ENCODE results near the gene GABRR1. TPM values are rescaled to one million over a fixed set of nuclear protein-coding genes. Genes with fewer than 3 reads are reported as not detected.

The GABRR1 gene
- total and polyA plus RNA-seq, 2 of the 13 experiments (the other 11 are each of a cell fraction or from before 2014, with no cell fraction given), result not detected

- TF ChIP-seq, protein P1, sequence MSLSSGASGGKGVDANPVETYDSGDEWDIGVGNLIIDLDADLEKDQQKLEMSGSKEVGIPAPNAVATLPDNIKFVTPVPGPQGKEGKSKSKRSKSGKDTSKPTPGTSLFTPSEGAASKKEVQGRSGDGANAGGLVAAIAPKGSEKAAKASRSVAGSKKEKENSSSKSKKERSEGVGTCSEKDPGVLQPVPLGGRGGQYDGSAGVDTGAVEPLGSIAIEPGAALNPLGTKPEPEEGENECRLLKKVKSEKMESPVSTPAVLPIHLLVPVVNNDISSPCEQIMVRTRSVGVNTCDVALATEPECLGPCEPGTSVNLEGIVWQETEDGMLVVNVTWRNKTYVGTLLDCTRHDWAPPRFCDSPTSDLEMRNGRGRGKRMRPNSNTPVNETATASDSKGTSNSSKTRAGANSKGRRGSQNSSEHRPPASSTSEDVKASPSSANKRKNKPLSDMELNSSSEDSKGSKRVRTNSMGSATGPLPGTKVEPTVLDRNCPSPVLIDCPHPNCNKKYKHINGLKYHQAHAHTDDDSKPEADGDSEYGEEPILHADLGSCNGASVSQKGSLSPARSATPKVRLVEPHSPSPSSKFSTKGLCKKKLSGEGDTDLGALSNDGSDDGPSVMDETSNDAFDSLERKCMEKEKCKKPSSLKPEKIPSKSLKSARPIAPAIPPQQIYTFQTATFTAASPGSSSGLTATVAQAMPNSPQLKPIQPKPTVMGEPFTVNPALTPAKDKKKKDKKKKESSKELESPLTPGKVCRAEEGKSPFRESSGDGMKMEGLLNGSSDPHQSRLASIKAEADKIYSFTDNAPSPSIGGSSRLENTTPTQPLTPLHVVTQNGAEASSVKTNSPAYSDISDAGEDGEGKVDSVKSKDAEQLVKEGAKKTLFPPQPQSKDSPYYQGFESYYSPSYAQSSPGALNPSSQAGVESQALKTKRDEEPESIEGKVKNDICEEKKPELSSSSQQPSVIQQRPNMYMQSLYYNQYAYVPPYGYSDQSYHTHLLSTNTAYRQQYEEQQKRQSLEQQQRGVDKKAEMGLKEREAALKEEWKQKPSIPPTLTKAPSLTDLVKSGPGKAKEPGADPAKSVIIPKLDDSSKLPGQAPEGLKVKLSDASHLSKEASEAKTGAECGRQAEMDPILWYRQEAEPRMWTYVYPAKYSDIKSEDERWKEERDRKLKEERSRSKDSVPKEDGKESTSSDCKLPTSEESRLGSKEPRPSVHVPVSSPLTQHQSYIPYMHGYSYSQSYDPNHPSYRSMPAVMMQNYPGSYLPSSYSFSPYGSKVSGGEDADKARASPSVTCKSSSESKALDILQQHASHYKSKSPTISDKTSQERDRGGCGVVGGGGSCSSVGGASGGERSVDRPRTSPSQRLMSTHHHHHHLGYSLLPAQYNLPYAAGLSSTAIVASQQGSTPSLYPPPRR (CRISPR knock-in tag; IDR thresholded peaks at IDR 0.05; ENCODE audit: borderline replicate concordance), result no peak
- TF ChIP-seq ZNF20 (CRISPR knock-in tag; IDR thresholded peaks at IDR 0.05) (no peak), HMGXB4 (CRISPR knock-in tag; IDR thresholded peaks at IDR 0.05; ENCODE audit: borderline replicate concordance in 1 of 2, low read depth in 1 of 2) (peak; percentile 16 to 82; a peak in 3 of 4 replicates), SETDB1 (CRISPR knock-in tag; IDR thresholded peaks at IDR 0.05; ENCODE audit: borderline replicate concordance) (no peak), ZNF530 (CRISPR knock-in tag; IDR thresholded peaks at IDR 0.05; ENCODE audit: low read depth) (peak; percentile 68; the same call in 1 of the 2 replicates), ETV6 (CRISPR knock-in tag; conservative IDR thresholded peaks at IDR 0.05) (peak; percentile 79; the same call in 1 of the 2 replicates), ZNF768 (CRISPR knock-in tag; IDR thresholded peaks at IDR 0.05) (peak; percentile 78; the same call in 1 of the 2 replicates), CCDC6 (CRISPR knock-in tag; IDR thresholded peaks at IDR 0.05) (peak; percentile 97)
- TF ChIP-seq, protein P2, sequence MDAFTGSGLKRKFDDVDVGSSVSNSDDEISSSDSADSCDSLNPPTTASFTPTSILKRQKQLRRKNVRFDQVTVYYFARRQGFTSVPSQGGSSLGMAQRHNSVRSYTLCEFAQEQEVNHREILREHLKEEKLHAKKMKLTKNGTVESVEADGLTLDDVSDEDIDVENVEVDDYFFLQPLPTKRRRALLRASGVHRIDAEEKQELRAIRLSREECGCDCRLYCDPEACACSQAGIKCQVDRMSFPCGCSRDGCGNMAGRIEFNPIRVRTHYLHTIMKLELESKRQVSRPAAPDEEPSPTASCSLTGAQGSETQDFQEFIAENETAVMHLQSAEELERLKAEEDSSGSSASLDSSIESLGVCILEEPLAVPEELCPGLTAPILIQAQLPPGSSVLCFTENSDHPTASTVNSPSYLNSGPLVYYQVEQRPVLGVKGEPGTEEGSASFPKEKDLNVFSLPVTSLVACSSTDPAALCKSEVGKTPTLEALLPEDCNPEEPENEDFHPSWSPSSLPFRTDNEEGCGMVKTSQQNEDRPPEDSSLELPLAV (CRISPR knock-in tag; conservative IDR thresholded peaks at IDR 0.05; ENCODE audit: low read depth), result no peak
- TF ChIP-seq, protein P3, sequence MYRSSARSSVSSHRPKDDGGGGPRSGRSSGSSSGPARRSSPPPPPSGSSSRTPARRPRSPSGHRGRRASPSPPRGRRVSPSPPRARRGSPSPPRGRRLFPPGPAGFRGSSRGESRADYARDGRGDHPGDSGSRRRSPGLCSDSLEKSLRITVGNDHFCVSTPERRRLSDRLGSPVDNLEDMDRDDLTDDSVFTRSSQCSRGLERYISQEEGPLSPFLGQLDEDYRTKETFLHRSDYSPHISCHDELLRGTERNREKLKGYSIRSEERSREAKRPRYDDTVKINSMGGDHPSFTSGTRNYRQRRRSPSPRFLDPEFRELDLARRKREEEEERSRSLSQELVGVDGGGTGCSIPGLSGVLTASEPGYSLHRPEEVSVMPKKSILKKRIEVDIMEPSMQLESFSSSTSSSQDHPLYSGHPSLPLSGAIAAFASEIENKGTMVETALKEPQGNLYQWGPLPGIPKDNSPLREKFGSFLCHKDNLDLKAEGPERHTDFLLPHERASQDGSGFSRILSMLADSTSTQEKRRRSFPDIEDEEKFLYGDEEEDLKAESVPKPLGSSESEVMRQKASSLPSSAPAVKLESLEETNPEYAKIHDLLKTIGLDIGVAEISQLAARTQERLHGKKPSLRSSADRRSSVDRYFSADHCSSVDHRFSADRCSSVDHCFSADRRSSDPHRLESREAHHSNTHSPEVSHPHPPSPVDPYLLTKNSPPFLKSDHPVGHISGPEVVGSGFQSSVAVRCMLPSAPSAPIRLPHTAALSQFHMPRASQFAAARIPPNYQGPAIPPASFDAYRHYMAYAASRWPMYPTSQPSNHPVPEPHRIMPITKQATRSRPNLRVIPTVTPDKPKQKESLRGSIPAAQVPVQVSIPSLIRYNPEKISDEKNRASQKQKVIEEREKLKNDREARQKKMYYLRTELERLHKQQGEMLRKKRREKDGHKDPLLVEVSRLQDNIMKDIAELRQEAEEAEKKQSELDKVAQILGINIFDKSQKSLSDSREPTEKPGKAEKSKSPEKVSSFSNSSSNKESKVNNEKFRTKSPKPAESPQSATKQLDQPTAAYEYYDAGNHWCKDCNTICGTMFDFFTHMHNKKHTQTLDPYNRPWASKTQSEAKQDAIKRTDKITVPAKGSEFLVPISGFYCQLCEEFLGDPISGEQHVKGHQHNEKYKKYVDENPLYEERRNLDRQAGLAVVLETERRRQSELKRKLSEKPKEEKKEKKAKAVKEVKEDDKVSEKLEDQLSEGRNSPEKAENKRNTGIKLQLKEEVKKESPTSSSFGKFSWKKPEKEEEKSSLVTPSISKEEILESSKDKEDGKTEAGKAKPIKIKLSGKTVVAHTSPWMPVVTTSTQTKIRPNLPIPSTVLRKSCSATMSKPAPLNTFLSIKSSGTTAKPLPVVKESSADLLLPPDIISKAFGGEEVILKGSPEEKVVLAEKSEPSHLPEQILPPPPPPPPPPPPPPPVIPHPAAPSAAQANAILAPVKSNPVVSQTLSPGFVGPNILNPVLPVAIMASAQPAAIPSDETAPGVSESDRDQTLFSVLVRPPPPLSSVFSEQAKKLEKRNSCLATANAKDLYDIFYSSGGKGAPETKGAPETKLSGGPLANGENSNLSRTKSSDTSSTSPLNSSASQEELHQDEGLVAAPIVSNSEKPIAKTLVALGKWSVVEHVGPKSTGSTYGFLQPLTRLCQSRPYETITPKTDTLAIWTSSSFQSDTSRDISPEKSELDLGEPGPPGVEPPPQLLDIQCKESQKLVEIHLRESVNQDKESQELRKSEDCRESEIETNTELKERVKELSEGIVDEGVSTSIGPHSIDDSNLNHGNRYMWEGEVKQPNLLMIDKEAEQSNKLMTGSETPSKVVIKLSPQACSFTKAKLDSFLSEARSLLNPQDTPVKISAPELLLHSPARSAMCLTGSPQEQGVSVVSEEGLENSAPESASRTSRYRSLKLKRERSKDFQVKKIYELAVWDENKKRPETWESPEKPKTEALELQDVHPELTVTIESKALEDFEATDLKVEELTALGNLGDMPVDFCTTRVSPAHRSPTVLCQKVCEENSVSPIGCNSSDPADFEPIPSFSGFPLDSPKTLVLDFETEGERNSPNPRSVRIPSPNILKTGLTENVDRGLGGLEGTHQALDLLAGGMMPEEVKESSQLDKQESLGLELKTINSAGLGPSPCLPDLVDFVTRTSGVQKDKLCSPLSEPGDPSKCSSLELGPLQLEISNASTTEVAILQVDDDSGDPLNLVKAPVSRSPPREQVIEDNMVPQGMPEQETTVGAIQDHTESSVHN (CRISPR knock-in tag; IDR thresholded peaks at IDR 0.05), result no peak
These were observed 71.0 kb downstream of the GABRR1 start, which contains the start of gene PM20D2 (continued) for GRCh38 chr6:89145956-89146717.
